GM18858 (cell line): ENCODE measurements around the gene AHR.

Experiments
- ATAC-seq: cut with Tn5 transposase; IDR thresholded peaks from one replicate; pipeline ENCODE4 v1.9.1; 2021; ENCODE audit not compliant: unreplicated experiment

Gene AHR

GRCh38 chr7:17302575-17303142, 4.2 kb downstream of the AHR start:
- ATAC-seq: peak; percentile 40

- ATAC-seq: peak; percentile 20
These were observed 6.5 kb downstream of the AHR start for GRCh38 chr7:17304926-17305325.

GRCh38 chr7:17305387-17306171, 7.1 kb downstream of the AHR start:
- ATAC-seq: no peak

GRCh38 chr7:17307000-17307399, 8.5 kb downstream of the AHR start:
- no peak for ATAC-seq

- no peak for ATAC-seq
These were observed 9.1 kb downstream of the AHR start for GRCh38 chr7:17307558-17307957.

GRCh38 chr7:17307969-17308648, 9.7 kb downstream of the AHR start:
- ATAC-seq: no peak

GRCh38 chr7:17311194-17311593, 12.7 kb downstream of the AHR start:
- ATAC-seq: no peak

- ATAC-seq: no peak
These were observed 13.5 kb downstream of the AHR start for GRCh38 chr7:17311952-17312351.

GRCh38 chr7:17312641-17313040, 14.2 kb downstream of the AHR start:
- ATAC-seq: no peak

GRCh38 chr7:17313194-17313593, 14.7 kb downstream of the AHR start:
- no peak for ATAC-seq

GRCh38 chr7:17315974-17316373, 17.5 kb downstream of the AHR start:
- peak; percentile 65 for ATAC-seq

GRCh38 chr7:17318146-17318545, 19.7 kb downstream of the AHR start:
- ATAC-seq: no peak

- ATAC-seq: no peak
These were observed 21.0 kb downstream of the AHR start for GRCh38 chr7:17319164-17320101.

- no peak for ATAC-seq
These were observed 21.6 kb downstream of the AHR start for GRCh38 chr7:17320102-17320497.

GRCh38 chr7:17320657-17321056, 22.2 kb downstream of the AHR start:
- ATAC-seq: no peak

GRCh38 chr7:17325364-17325763, 26.9 kb downstream of the AHR start:
- ATAC-seq: no peak

GRCh38 chr7:17326378-17326777, 27.9 kb downstream of the AHR start:
- ATAC-seq: no peak

GRCh38 chr7:17328641-17329040, 30.2 kb downstream of the AHR start:
- ATAC-seq: no peak

- no peak for ATAC-seq
These were observed 31.0 kb downstream of the AHR start for GRCh38 chr7:17329440-17329839.

GRCh38 chr7:17331891-17332501, 33.5 kb downstream of the AHR start:
- ATAC-seq: no peak

- ATAC-seq: no peak
These were observed 34.8 kb downstream of the AHR start for GRCh38 chr7:17333221-17333620.
